CD8-positive, alpha-beta memory T cell (primary cell): Measurements from ENCODE around the gene FOLR2. TPM values are rescaled to one million over a fixed set of nuclear protein-coding genes. Genes with fewer than 3 reads are reported as not detected.

ENCODE experiments used
- CTCF ChIA-PET: fragments of 350-600 bp; sonication (Branson Sonifier 250); formaldehyde crosslinking; loops from one replicate; lab custom pipeline; 2021; ENCODE audit warnings: antibody characterized with exemption; lab: Charles Lee
- POLR2A ChIA-PET: fragments of 350-600 bp; sonication (Branson Sonifier 250); formaldehyde crosslinking; loops from one replicate; lab custom pipeline; 2021; ENCODE audit warnings: antibody characterized with exemption; lab: Charles Lee
- DNase-seq, 5 donors: peaks; one replicate each; pipeline versions ENCODE4 v3.0.0 to v3.0.0-alpha.2; 2020 to 2022; ENCODE audit warnings: mixed read lengths in 1 of 5
- H3K27ac ChIP-seq: one replicate; pipeline ENCODE4 v1.7.0; 2013; ENCODE audit warnings: low read depth, mild to moderate bottlenecking, low read length, moderate library complexity
- H3K27me3 ChIP-seq: 2 replicates; pipeline ENCODE4 v1.7.0; 2013; ENCODE audit warnings: low read length, mild to moderate bottlenecking; ENCODE audit not compliant: insufficient read depth, poor library complexity, severe bottlenecking
- H3K36me3 ChIP-seq: 2 replicates; pipeline ENCODE4 v1.7.0; 2013; ENCODE audit warnings: mild to moderate bottlenecking, low read length, moderate library complexity; ENCODE audit not compliant: insufficient read depth
- H3K4me1 ChIP-seq: 2 replicates; pipeline ENCODE4 v1.7.0; 2013; ENCODE audit warnings: mild to moderate bottlenecking, low read length, moderate library complexity; ENCODE audit not compliant: insufficient read depth
- H3K4me3 ChIP-seq: 2 replicates; pipeline ENCODE4 v1.7.0; 2013; ENCODE audit warnings: mild to moderate bottlenecking, low read length
- H3K9me3 ChIP-seq: 2 replicates; pipeline ENCODE4 v1.7.0; 2013; ENCODE audit warnings: mild to moderate bottlenecking, low read length
- H3K27ac Mint-ChIP-seq, 8 donors: one replicate each; pipeline ENCODE4 v1.8.0; 2020 to 2021; ENCODE audit warnings: mixed read lengths in 8 of 8, mild to moderate bottlenecking in 6 of 8, inconsistent platforms in 3 of 8, moderate library complexity in 3 of 8
- H3K27me3 Mint-ChIP-seq, 2 donors: one replicate each; pipeline ENCODE4 v1.8.0; 2020 to 2021; ENCODE audit warnings: mixed read lengths in 2 of 2, mild to moderate bottlenecking in 1 of 2, moderate library complexity in 1 of 2
- H3K36me3 Mint-ChIP-seq, 3 donors: one replicate each; pipeline ENCODE4 v1.8.0; 2020 to 2021; ENCODE audit warnings: mixed read lengths in 3 of 3, inconsistent platforms in 1 of 3, mild to moderate bottlenecking in 1 of 3
- H3K4me1 Mint-ChIP-seq, 3 donors: one replicate each; pipeline ENCODE4 v1.8.0; 2020 to 2021; ENCODE audit warnings: mixed read lengths in 3 of 3, inconsistent platforms in 1 of 3, mild to moderate bottlenecking in 1 of 3
- H3K4me3 Mint-ChIP-seq, 7 donors: one replicate each; pipeline ENCODE4 v1.8.0; 2020 to 2021; ENCODE audit warnings: mixed read lengths in 7 of 7, mild to moderate bottlenecking in 6 of 7, moderate library complexity in 4 of 7, inconsistent platforms in 2 of 7
- H3K9me3 Mint-ChIP-seq, 5 donors: one replicate each; pipeline ENCODE4 v1.8.0; 2020 to 2022; ENCODE audit warnings: mixed read lengths in 5 of 5, mild to moderate bottlenecking in 3 of 5, moderate library complexity in 2 of 5, inconsistent platforms in 1 of 5
- polyA plus RNA-seq: library from polyadenylated mRNA; unstranded; fragments of 300-500 nt; fragmentation: Illumina TruSeq; gene quantifications from one replicate; pipeline ENCODE4 v1.2.3, GENCODE V29; 2021
- total RNA-seq, 2 experiments: library from RNA; stranded (reverse); gene quantifications; one replicate each; pipeline ENCODE4 v1.2.3, GENCODE V29; 2021

The FOLR2 gene
- total and polyA plus RNA-seq, 3 experiments from 2014 or later = 0.26 TPM; not detected in 2

GRCh38 chr11:72223615-72224563 is 7.3 kb downstream of the FOLR2 start:
- Histone ChIP-seq H3K27me3 (no peaks in the 10 kb centered on the region), H3K9me3 (no peaks in the 10 kb centered on the region), H3K4me1 (peaks cover 18% of the 10 kb centered on the region), H3K4me3 (peak overlapping the region; percentile 86), H3K27ac (peak overlapping the region; percentile 81), H3K36me3 (peaks cover 3% of the 10 kb centered on the region)
- Mint-ChIP-seq H3K27ac (peak overlapping the region; percentile 92 to 98 (median 96)), H3K36me3 (peaks cover 0 to 23% (median 0%) of the 10 kb centered on the region in 3 donors), H3K4me3 (peak overlapping the region; percentile 92 to 98 (median 95)), H3K9me3 (no peaks in the 10 kb centered on the region), H3K4me1 (peaks cover 24 to 33% (median 27%) of the 10 kb centered on the region in 3 donors), H3K27me3 (peaks cover 0 to 1% of the 10 kb centered on the region in 2 donors)
- CTCF ChIA-PET = interaction anchor here (0.7 to 1.8 kb wide), 6 partner anchors 12 to 207 kb away, joined by 3 to 9 read pairs (median 3); no protein-coding TSS in a partner anchor
- POLR2A ChIA-PET = interaction anchor here (0.6 to 2.1 kb wide), 8 partner anchors 9 to 1407 kb away, joined by 3 to 10 read pairs (median 4); partner anchors contain the start of genes RNF121 and XNDC1N
- peak; percentile 47 to 69 (median 52) for DNase-seq

GRCh38 chr11:72224564-72225410 is 8.2 kb downstream of the FOLR2 start, which contains the start of gene INPPL1:
INPPL1 (plus strand) TSS chr11:72224767; CDS start chr11:72224985, 218 bp downstream.
- Mint-ChIP-seq H3K36me3 (peaks cover 0 to 32% (median 0%) of the 10 kb centered on the region in 3 donors), H3K4me3 (peak within 1 kb of the TSS; percentile 92 to 98 (median 95)), H3K27me3 (peaks cover 0 to 4% of the 10 kb centered on the region in 2 donors), H3K27ac (peak within 1 kb of the TSS; percentile 92 to 99 (median 98)), H3K9me3 (no peaks in the 10 kb centered on the region), H3K4me1 (peaks cover 29 to 33% (median 31%) of the 10 kb centered on the region in 3 donors)
- Histone ChIP-seq H3K36me3 (peaks cover 12% of the 10 kb centered on the region), H3K4me1 (peaks cover 18% of the 10 kb centered on the region), H3K4me3 (peak within 1 kb of the TSS; percentile 86), H3K27me3 (no peaks in the 10 kb centered on the region), H3K9me3 (no peaks in the 10 kb centered on the region), H3K27ac (peak within 1 kb of the TSS; percentile 81)
- peak in 3 of 5 donors; percentile 21 to 42 (median 25) for DNase-seq
- POLR2A ChIA-PET = interaction anchor here (0.6 to 0.8 kb wide), 3 partner anchors 11 to 41 kb away, joined by 3 read pairs; no protein-coding TSS in a partner anchor
- CTCF ChIA-PET = no interaction called here

- DNase-seq = peak in 2 of 5 donors; percentile 34 to 38
- H3K9me3 Mint-ChIP-seq = no peaks in the 10 kb centered on the region
- peaks cover 19% of the 10 kb centered on the region for H3K36me3 ChIP-seq
- H3K27me3 ChIP-seq = no peaks in the 10 kb centered on the region
- ChIA-PET POLR2A (interaction anchor here (1.0 kb wide), 1 partner anchor 16 kb away, joined by 3 read pairs; no protein-coding TSS in a partner anchor), CTCF (no interaction called here)
- H3K36me3 Mint-ChIP-seq = peaks cover 0 to 39% (median 0%) of the 10 kb centered on the region in 3 donors
- peak overlapping the region; percentile 61 for H3K27ac ChIP-seq
- H3K27me3 Mint-ChIP-seq = peaks cover 0 to 4% of the 10 kb centered on the region in 2 donors
- peak overlapping the region; percentile 70 for H3K4me3 ChIP-seq
- H3K27ac Mint-ChIP-seq = peak overlapping the region; percentile 82 to 99 (median 98)
- H3K4me1 Mint-ChIP-seq = peaks cover 29 to 33% (median 31%) of the 10 kb centered on the region in 3 donors
- peak overlapping the region; percentile 85 to 95 (median 89) for H3K4me3 Mint-ChIP-seq
- no peaks in the 10 kb centered on the region for H3K9me3 ChIP-seq
- H3K4me1 ChIP-seq = peaks cover 18% of the 10 kb centered on the region
These were observed 8.9 kb downstream of the FOLR2 start for GRCh38 chr11:72225411-72225951.

GRCh38 chr11:72226701-72227100 is 10.1 kb downstream of the FOLR2 start:
- H3K4me3 Mint-ChIP-seq = peak overlapping the region in 3 of 7 donors; percentile 32 to 88 (median 88)
- peaks cover 0 to 51% (median 0%) of the 10 kb centered on the region in 3 donors for H3K36me3 Mint-ChIP-seq
- H3K27ac Mint-ChIP-seq = peak overlapping the region in 7 of 8 donors; percentile 60 to 99 (median 96)
- ChIA-PET CTCF (interaction anchor here (1.0 kb wide), 1 partner anchor 9 kb away, joined by 5 read pairs; no protein-coding TSS in a partner anchor), POLR2A (no interaction called here)
- no peaks in the 10 kb centered on the region for H3K9me3 Mint-ChIP-seq
- Histone ChIP-seq H3K27me3 (no peaks in the 10 kb centered on the region), H3K4me3 (no peak overlapping the region), H3K4me1 (peaks cover 18% of the 10 kb centered on the region), H3K27ac (no peak overlapping the region), H3K9me3 (no peaks in the 10 kb centered on the region), H3K36me3 (peaks cover 24% of the 10 kb centered on the region)
- H3K27me3 Mint-ChIP-seq = peaks cover 0 to 4% of the 10 kb centered on the region in 2 donors
- peaks cover 29 to 33% (median 31%) of the 10 kb centered on the region in 3 donors for H3K4me1 Mint-ChIP-seq
- no peak for DNase-seq

- H3K4me3 Mint-ChIP-seq = peak overlapping the region in 1 of 7 donors; percentile 88
- peaks cover 0 to 60% (median 0%) of the 10 kb centered on the region in 3 donors for H3K36me3 Mint-ChIP-seq
- H3K36me3 ChIP-seq = peaks cover 26% of the 10 kb centered on the region
- no peaks in the 10 kb centered on the region for H3K27me3 ChIP-seq
- ChIA-PET CTCF (no interaction called here), POLR2A (no interaction called here)
- peaks cover 22 to 29% (median 27%) of the 10 kb centered on the region in 3 donors for H3K4me1 Mint-ChIP-seq
- no peak overlapping the region for H3K27ac ChIP-seq
- no peak for DNase-seq
- H3K9me3 ChIP-seq = no peaks in the 10 kb centered on the region
- no peaks in the 10 kb centered on the region for H3K9me3 Mint-ChIP-seq
- peak overlapping the region in 5 of 8 donors; percentile 12 to 99 (median 82) for H3K27ac Mint-ChIP-seq
- peaks cover 12% of the 10 kb centered on the region for H3K4me1 ChIP-seq
- peaks cover 0 to 4% of the 10 kb centered on the region in 2 donors for H3K27me3 Mint-ChIP-seq
- no peak overlapping the region for H3K4me3 ChIP-seq
These were observed 11.0 kb downstream of the FOLR2 start for GRCh38 chr11:72227316-72228228.

- no peaks in the 10 kb centered on the region for H3K9me3 ChIP-seq
- no peaks in the 10 kb centered on the region for H3K27me3 ChIP-seq
- ChIA-PET CTCF (no interaction called here), POLR2A (no interaction called here)
- no peak overlapping the region for H3K4me3 Mint-ChIP-seq
- H3K4me1 Mint-ChIP-seq = peaks cover 20 to 26% (median 25%) of the 10 kb centered on the region in 3 donors
- peaks cover 0 to 68% (median 0%) of the 10 kb centered on the region in 3 donors for H3K36me3 Mint-ChIP-seq
- no peak overlapping the region for H3K4me3 ChIP-seq
- H3K36me3 ChIP-seq = peaks cover 33% of the 10 kb centered on the region
- DNase-seq = no peak
- H3K27ac Mint-ChIP-seq = no peak overlapping the region
- peaks cover 9% of the 10 kb centered on the region for H3K4me1 ChIP-seq
- peaks cover 0 to 4% of the 10 kb centered on the region in 2 donors for H3K27me3 Mint-ChIP-seq
- H3K9me3 Mint-ChIP-seq = no peaks in the 10 kb centered on the region
- H3K27ac ChIP-seq = no peak overlapping the region
These were observed 11.7 kb downstream of the FOLR2 start for GRCh38 chr11:72228229-72228843.
